ENCODE results near the gene BMP2K. TPM values are rescaled to one million over a fixed set of nuclear protein-coding genes. Genes with fewer than 3 reads are reported as not detected.

Gene BMP2K
- polyA plus RNA-seq, 2 of the 4 experiments (the other 2 are of a cell fraction), result 9.9 to 19.7 TPM

GRCh38 chr4:78772526-78773091 lies 3.5 kb upstream of the BMP2K start:
- Histone ChIP-seq H3K4me2 (no peak overlapping the region), H3K9me3 (no peaks in the 10 kb centered on the region), H3K4me1 (peaks cover 7% of the 10 kb centered on the region; the same call in 2 of the 3 replicates), H3K4me3 (no peak overlapping the region), H3K27ac (no peak overlapping the region)
- POLR2A ChIA-PET, result no interaction called here
- TF ChIP-seq EHF (CRISPR knock-in tag; IDR thresholded peaks at IDR 0.05), result no peak
- no peak for TF ChIP-seq KDM5A (IDR thresholded peaks at IDR 0.05)
- TF ChIP-seq EHMT2 (IDR thresholded peaks at IDR 0.05; ENCODE audit: low read depth), result no peak
- no peak for TF ChIP-seq ZNF302 (CRISPR knock-in tag; IDR thresholded peaks at IDR 0.05)
- TF ChIP-seq BHLHE40 (IDR thresholded peaks at IDR 0.05; ENCODE audit: low read depth, low read length), result no peak
- TF ChIP-seq E2F6 (IDR thresholded peaks at IDR 0.05; ENCODE audit: borderline replicate concordance, low read depth), result no peak
- no peak for TF ChIP-seq ATOH8 (CRISPR knock-in tag; IDR thresholded peaks at IDR 0.05; ENCODE audit: low read depth)
- no peak for TF ChIP-seq JUN (IDR thresholded peaks at IDR 0.05)
- no peak for TF ChIP-seq ZSCAN20 (CRISPR knock-in tag; IDR thresholded peaks at IDR 0.05)
- no peak for TF ChIP-seq NFE2L2 (conservative IDR thresholded peaks at IDR 0.05; ENCODE audit: low read length)
- TF ChIP-seq MAFK (IDR thresholded peaks at IDR 0.05; ENCODE audit: partially characterized antibody), result no peak
- no peak for TF ChIP-seq PHF8 (IDR thresholded peaks at IDR 0.05; ENCODE audit: borderline replicate concordance, low read depth)
- TF ChIP-seq POLR2A (IDR thresholded peaks at IDR 0.05; ENCODE audit: low read length), result no peak
- no peak for TF ChIP-seq HOXA7 (CRISPR knock-in tag; IDR thresholded peaks at IDR 0.05)
- no peak for TF ChIP-seq CHD4 (IDR thresholded peaks at IDR 0.05; ENCODE audit: borderline replicate concordance)
- WGBS (ENCODE audit: missing lambda C conversion rate), result 69% methylated on average over 4 of the region's 4 CpGs
- CTCF ChIA-PET, result no interaction called here
- no peak for DNase-seq (ENCODE audit: low read depth in 1 of 2, low spot score in 1 of 2)
- no peak for FAIRE-seq
- ATAC-seq, result no peak

- ATAC-seq (no peak), FAIRE-seq (no peak), DNase-seq (ENCODE audit: low read depth in 1 of 2, low spot score in 1 of 2) (no peak)
- Histone ChIP-seq H3K4me1 (peaks cover 18% of the 10 kb centered on the region; the same call in 2 of the 3 replicates), H3K4me3 (no peak overlapping the region), H3K27ac (peak overlapping the region in 1 of 2 experiments; percentile 97; a peak in 3 of 6 replicates), H3K9me3 (no peaks in the 10 kb centered on the region), H3K4me2 (peak overlapping the region; percentile 85)
- POLR2A ChIA-PET, result interaction anchor here (0.7 to 1.0 kb wide), 2 partner anchors 32 to 129 kb away, joined by 4 to 8 read pairs; no protein-coding TSS in a partner anchor
- no peak for TF ChIP-seq GATA3 (IDR thresholded peaks at IDR 0.05; ENCODE audit: borderline replicate concordance)
- TF ChIP-seq HDAC2 (IDR thresholded peaks at IDR 0.05), result no peak
- no peak for TF ChIP-seq REST (IDR thresholded peaks at IDR 0.05)
- CTCF ChIA-PET, result interaction anchor here (1.1 kb wide), 1 partner anchor 130 kb away, joined by 3 read pairs; no protein-coding TSS in a partner anchor
- WGBS (ENCODE audit: missing lambda C conversion rate), result 67% methylated on average over 3 of the region's 3 CpGs
Observed at GRCh38 chr4:78774417-78774816, 1.7 kb upstream of the BMP2K start.

Measured in A549 (cell line).